ENCODE data around the gene ROBO2. TPM values are rescaled to one million over a fixed set of nuclear protein-coding genes. Genes with fewer than 3 reads are reported as not detected.

The ROBO2 gene
- total RNA-seq, 1 experiment from 2014 or later = not detected

GRCh38 chr3:77411334-77411733 lies 371.4 kb downstream of the ROBO2 start:
- H3K9me2 ChIP-seq (ENCODE audit: insufficient read depth) = no peaks in the 10 kb centered on the region
- TF ChIP-seq ZFX (IDR thresholded peaks at IDR 0.05) = no peak
- TF ChIP-seq EZH2 (IDR thresholded peaks at IDR 0.05) = no peak
- TF ChIP-seq YY1 (IDR thresholded peaks at IDR 0.05; ENCODE audit: extremely low read depth, insufficient replicate concordance, low read depth, low read length) = no peak
- TF ChIP-seq TCF7L2 (IDR thresholded peaks at IDR 0.05; ENCODE audit: borderline replicate concordance, extremely low read depth, insufficient read depth, insufficient read length) = no peak
- TF ChIP-seq SRF (IDR thresholded peaks at IDR 0.05; ENCODE audit: low read depth) = no peak
- TF ChIP-seq REST (IDR thresholded peaks at IDR 0.05; ENCODE audit: low read depth) = no peak
- no peak for TF ChIP-seq POLR2AphosphoS5 (IDR thresholded peaks at IDR 0.05; ENCODE audit: low read depth, low read length)
- TF ChIP-seq ELF1 (IDR thresholded peaks at IDR 0.05; ENCODE audit: borderline replicate concordance, low read depth) = no peak
- no peak for TF ChIP-seq SIN3A (IDR thresholded peaks at IDR 0.05; ENCODE audit: low read depth)
- no TSS peak for BruUV-seq (replicated peaks)
- POLR2A ChIA-PET = no interaction called here
- no peak overlapping the region for H3K9ac ChIP-seq (ENCODE audit: low read length)
- H3K27me3 ChIP-seq (ENCODE audit: insufficient read depth, low read length) = no peaks in the 10 kb centered on the region
- no peak overlapping the region for H2AFZ ChIP-seq (ENCODE audit: low read depth, low read length, poor library complexity, severe bottlenecking)
- H3K4me2 ChIP-seq (ENCODE audit: low read length) = no peak overlapping the region
- intact Hi-C loops (cut with micrococcal nuclease) = no loop called here
- RAD21 ChIA-PET (ENCODE audit: low non-redundant PET in 1 of 2, low total read pairs in 2 of 2, uncharacterized antibody in 2 of 2, unreplicated experiment in 2 of 2) = no interaction called here
- no peaks in the 10 kb centered on the region for H3K36me3 ChIP-seq (ENCODE audit: control insufficient read depth in 1 of 2, insufficient read depth in 2 of 2, low read length in 2 of 2)
- H3K4me1 ChIP-seq (ENCODE audit: control insufficient read depth in 1 of 2, insufficient read depth in 2 of 2, low read length in 2 of 2) = no peaks in the 10 kb centered on the region
- H4K20me1 ChIP-seq (ENCODE audit: insufficient read depth) = no peaks in the 10 kb centered on the region
- no peak overlapping the region for H3K27ac ChIP-seq (ENCODE audit: low read depth, low read length)
- H3K4me3 ChIP-seq (replicated peaks in 1 of 2; ENCODE audit: low read depth in 1 of 2, low read length in 2 of 2) = no peak overlapping the region
- DNase-seq (ENCODE audit: low read depth, low spot score) (no peak), ATAC-seq (no peak)
- no peaks in the 10 kb centered on the region for H3K79me2 ChIP-seq (ENCODE audit: insufficient read depth, low read length)
- CTCF ChIA-PET = no interaction called here
- peaks cover 15 to 21% of the 10 kb centered on the region in 2 experiments; a peak in 2 of 4 replicates for H3K9me3 ChIP-seq (ENCODE audit: control insufficient read depth in 1 of 2, insufficient read depth in 1 of 2, low read depth in 1 of 2, low read length in 2 of 2)

Measured in HCT116 (cell line).